ENCODE results near the gene UBASH3B.

- no peak for TF ChIP-seq POLR2AphosphoS5 (IDR thresholded peaks at IDR 0.05; ENCODE audit: low read depth, low read length)
- TF ChIP-seq REST (IDR thresholded peaks at IDR 0.05; ENCODE audit: insufficient read depth in 1 of 2, low read depth in 2 of 2, low read length in 2 of 2), result no peak
- no peak for TF ChIP-seq TAF1 (IDR thresholded peaks at IDR 0.05; ENCODE audit: borderline replicate concordance, insufficient read depth, low read length)
- TF ChIP-seq FOXP2 (optimal IDR thresholded peaks at IDR 0.05; ENCODE audit: borderline replicate concordance, extremely low read depth, extremely low read length, insufficient read depth), result no peak
- TF ChIP-seq SIN3A (IDR thresholded peaks at IDR 0.05; ENCODE audit: borderline replicate concordance, insufficient read depth, low read length), result no peak
Measured at GRCh38 chr11:122681735-122682134, 26.2 kb downstream of the UBASH3B start.

Measured in PFSK-1 (cell line).